Right atrium auricular region (tissue), 2 donors: ENCODE results near the gene SCLY. TPM values are rescaled to one million over a fixed set of nuclear protein-coding genes. Genes with fewer than 3 reads are reported as not detected.
A peak's percentile ranks its signal among the peaks of the same experiment; 100 is the strongest.
"Not testable (repeated sequence)": the region's sequence is repeated elsewhere in the genome, so short reads cannot be mapped to it uniquely, and the experiment has no call there.

ENCODE experiments used
- DNase-seq: peaks from one replicate; pipeline ENCODE4 v3.0.0-alpha.2; 2019; ENCODE audit warnings: low spot score
- H3K27ac ChIP-seq, 2 donors: fragments of 200-600 bp; sonication (generic); 1 replicate in 1 of 2; 2 replicates in 1 of 2; pipeline ENCODE4 v1.5.1; 2016 to 2019
- H3K27me3 ChIP-seq, 2 donors: fragments of 200-600 bp; sonication (generic); one replicate each; pipeline versions ENCODE4 v1.5.1 to v1.6.0; 2017 to 2019
- H3K36me3 ChIP-seq: fragments of 200-600 bp; sonication (generic); one replicate; pipeline ENCODE4 v1.5.1; 2016
- H3K4me1 ChIP-seq, 2 donors: fragments of 200-600 bp; sonication (generic); one replicate each; pipeline versions ENCODE4 v1.5.1 to v1.6.0; 2017 to 2019
- H3K4me3 ChIP-seq, 2 donors: fragments of 200-600 bp; sonication (generic); 1 replicate in 1 of 2; 2 replicates in 1 of 2; pipeline ENCODE4 v1.5.1; 2017 to 2019; ENCODE audit warnings: mild to moderate bottlenecking in 1 of 2, moderate library complexity in 1 of 2
- H3K9me3 ChIP-seq, 2 donors: fragments of 200-600 bp; sonication (generic); one replicate each; pipeline ENCODE4 v1.5.1; 2019
- total RNA-seq, 2 donors: library from RNA; depleted of rRNA; stranded (reverse); fragments of >200 nt; gene quantifications; one replicate each; pipeline ENCODE4 v1.1.0, GENCODE V29; 2016
- TF ChIP-seq, protein P1 (sequence below), 2 donors: fragments of 200-600 bp; sonication (generic); IDR thresholded peaks; one replicate each; pipeline ENCODE4 v1.5.1; 2019; ENCODE audit warnings: antibody characterized with exemption in 2 of 2

Gene SCLY
- total RNA-seq, 2 donors from 2014 or later, result 6.5 to 11.3 TPM

DNA sequence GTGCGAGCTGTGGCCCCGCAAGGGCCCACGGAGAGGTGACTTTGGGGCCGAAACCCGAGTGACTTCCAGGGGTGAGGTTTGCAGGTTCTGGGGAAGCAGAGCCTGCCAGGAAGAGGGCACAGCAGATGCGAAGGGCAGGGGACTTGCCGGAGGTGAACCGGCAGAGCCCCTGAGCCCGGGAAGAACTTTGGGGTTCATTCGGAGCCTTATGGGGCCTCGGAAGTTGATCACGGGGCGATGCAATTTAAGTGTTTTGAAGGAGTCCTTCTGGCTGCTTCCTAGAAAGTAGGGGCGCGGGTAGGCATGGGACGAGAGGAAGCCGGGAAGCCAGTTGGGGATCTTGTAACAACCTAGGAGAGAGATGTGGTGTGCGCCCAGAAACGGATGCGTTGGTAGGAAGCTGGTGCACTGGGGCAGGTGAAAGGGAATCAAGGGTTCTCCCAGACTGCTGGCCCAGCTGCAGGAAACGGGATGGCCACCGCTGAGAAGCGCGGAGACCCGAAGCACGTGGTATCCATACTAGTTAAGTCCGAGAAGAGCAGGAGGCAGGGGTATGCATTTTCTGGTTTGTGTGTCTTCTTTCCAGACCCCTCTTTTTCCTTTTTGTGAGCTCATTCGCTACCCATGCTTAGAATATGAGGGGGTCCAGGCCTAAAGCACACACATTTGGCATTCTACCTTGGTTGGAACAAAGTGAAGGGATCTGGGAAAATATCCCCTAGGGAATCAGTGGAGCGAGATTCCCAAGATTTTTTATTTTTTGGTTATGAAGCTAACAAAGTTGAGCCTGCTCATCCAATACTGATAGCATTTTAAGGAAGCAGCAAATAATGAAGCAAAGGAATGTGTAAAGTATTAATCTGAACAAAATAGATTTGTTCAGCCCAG is 758 bp downstream of the SCLY start:
- Histone ChIP-seq H3K36me3 (no peaks in the 10 kb centered on the region), H3K27me3 (no peaks in the 10 kb centered on the region), H3K9me3 (no peaks in the 10 kb centered on the region), H3K4me3 (peak overlapping the region; percentile 75 to 91), H3K27ac (peak overlapping the region; percentile 76 to 93), H3K4me1 (peaks cover 0 to 21% of the 10 kb centered on the region in 2 donors)
- peak; percentile 60 for DNase-seq
- TF ChIP-seq, protein P1, sequence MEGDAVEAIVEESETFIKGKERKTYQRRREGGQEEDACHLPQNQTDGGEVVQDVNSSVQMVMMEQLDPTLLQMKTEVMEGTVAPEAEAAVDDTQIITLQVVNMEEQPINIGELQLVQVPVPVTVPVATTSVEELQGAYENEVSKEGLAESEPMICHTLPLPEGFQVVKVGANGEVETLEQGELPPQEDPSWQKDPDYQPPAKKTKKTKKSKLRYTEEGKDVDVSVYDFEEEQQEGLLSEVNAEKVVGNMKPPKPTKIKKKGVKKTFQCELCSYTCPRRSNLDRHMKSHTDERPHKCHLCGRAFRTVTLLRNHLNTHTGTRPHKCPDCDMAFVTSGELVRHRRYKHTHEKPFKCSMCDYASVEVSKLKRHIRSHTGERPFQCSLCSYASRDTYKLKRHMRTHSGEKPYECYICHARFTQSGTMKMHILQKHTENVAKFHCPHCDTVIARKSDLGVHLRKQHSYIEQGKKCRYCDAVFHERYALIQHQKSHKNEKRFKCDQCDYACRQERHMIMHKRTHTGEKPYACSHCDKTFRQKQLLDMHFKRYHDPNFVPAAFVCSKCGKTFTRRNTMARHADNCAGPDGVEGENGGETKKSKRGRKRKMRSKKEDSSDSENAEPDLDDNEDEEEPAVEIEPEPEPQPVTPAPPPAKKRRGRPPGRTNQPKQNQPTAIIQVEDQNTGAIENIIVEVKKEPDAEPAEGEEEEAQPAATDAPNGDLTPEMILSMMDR (IDR thresholded peaks at IDR 0.05), result no peak

- peaks cover 0 to 17% of the 10 kb centered on the region in 2 donors for H3K4me1 ChIP-seq
- TF ChIP-seq, protein P1 (IDR thresholded peaks at IDR 0.05), result no peak
Observed at GRCh38 chr2:238063414-238064189, 2.8 kb downstream of the SCLY start.

DNA sequence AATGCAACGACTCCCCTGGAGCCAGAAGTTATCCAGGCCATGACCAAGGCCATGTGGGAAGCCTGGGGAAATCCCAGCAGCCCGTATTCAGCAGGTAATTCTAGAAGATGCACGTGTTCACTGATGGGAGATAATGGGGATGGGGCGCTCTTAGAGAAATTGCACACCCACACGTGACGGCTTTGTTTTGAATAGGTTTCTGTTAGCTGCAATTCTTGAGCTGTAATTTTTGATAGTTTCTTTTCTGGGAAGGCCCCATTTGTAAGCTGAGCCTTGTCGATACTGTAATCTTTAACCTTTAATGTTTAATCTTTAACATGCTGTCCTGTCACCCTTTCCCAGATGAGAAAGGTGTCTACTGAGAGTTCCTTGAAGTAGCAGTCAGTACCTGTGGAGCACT is 3.6 kb downstream of the SCLY start:
- TF ChIP-seq, protein P1 (IDR thresholded peaks at IDR 0.05), result no peak
- H3K4me1 ChIP-seq, result peaks cover 0 to 17% of the 10 kb centered on the region in 2 donors
- no peak overlapping the region for H3K4me3 ChIP-seq
- H3K36me3 ChIP-seq, result peaks cover 13% of the 10 kb centered on the region
- no peaks in the 10 kb centered on the region for H3K27me3 ChIP-seq
- H3K27ac ChIP-seq, result no peak overlapping the region
- H3K9me3 ChIP-seq, result no peaks in the 10 kb centered on the region
- peak; percentile 42 for DNase-seq

More at GRCh38 chr2:238063414-238064189, 2.8 kb downstream of the SCLY start:
- DNase-seq, result peak; percentile 18
- Histone ChIP-seq H3K27ac (no peak overlapping the region), H3K4me3 (no peak overlapping the region), H3K36me3 (peaks cover 5% of the 10 kb centered on the region), H3K27me3 (no peaks in the 10 kb centered on the region), H3K9me3 (no peaks in the 10 kb centered on the region)

GRCh38 chr2:238065071-238065846 is 4.5 kb downstream of the SCLY start:
- peaks cover 22% of the 10 kb centered on the region for H3K36me3 ChIP-seq
- DNase-seq, result no peak
- TF ChIP-seq, protein P1 (IDR thresholded peaks at IDR 0.05), result no peak

GRCh38 chr2:238066218-238066617 is 5.4 kb downstream of the SCLY start:
- Histone ChIP-seq H3K9me3 (no peaks in the 10 kb centered on the region), H3K27me3 (no peaks in the 10 kb centered on the region), H3K4me3 (no peak overlapping the region), H3K4me1 (peaks cover 0 to 9% of the 10 kb centered on the region in 2 donors), H3K27ac (no peak overlapping the region), H3K36me3 (peaks cover 22% of the 10 kb centered on the region)
- TF ChIP-seq, protein P1 (IDR thresholded peaks at IDR 0.05), result no peak
- DNase-seq, result no peak

More at GRCh38 chr2:238065071-238065846, 4.5 kb downstream of the SCLY start:
- Histone ChIP-seq H3K9me3 (no peaks in the 10 kb centered on the region), H3K4me1 (peaks cover 0 to 10% of the 10 kb centered on the region in 2 donors), H3K27me3 (no peaks in the 10 kb centered on the region), H3K27ac (no peak overlapping the region), H3K4me3 (no peak overlapping the region)

DNA sequence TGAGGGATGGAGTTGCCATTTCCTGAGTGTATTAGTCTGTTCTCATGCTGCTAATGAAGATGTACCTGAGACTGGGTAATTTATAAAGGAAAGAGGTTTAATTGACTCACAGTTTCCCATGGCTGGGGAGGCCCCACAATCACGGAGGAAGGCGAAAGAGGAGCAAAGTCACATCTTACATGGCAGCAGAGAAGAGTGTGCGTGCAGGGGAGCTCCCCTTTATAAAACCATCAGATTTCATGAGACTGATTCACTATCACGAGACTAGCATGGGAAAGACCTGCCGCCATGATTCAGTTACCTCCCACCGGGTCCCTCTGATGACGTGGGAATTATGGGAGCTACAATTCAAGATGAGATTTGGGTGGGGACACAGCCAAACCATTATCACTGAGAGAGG is 5.9 kb downstream of the SCLY start:
- H3K4me3 ChIP-seq, H3K27ac ChIP-seq, H3K9me3 ChIP-seq, H3K4me1 ChIP-seq, H3K27me3 ChIP-seq: not testable (repeated sequence)
- DNase-seq, result peak; percentile 9
- H3K36me3 ChIP-seq, result peaks cover 22% of the 10 kb centered on the region
